ENCODE data around the gene ACTR1B. TPM values are rescaled to one million over a fixed set of nuclear protein-coding genes. Genes with fewer than 3 reads are reported as not detected.
"Not testable (repeated sequence)": the region's sequence is repeated elsewhere in the genome, so short reads cannot be mapped to it uniquely, and the experiment has no call there.

The ACTR1B gene
- total and polyA plus RNA-seq, 2 experiments from 2014 or later, result 27.2 to 42.5 TPM

GRCh38 chr2:97617911-97618310 is 45.9 kb downstream of the ACTR1B start:
- Histone ChIP-seq H3F3A (replicated peaks; ENCODE audit: low read depth) (no peaks in the 10 kb centered on the region), H3K4me1 (ENCODE audit: insufficient read depth) (no peaks in the 10 kb centered on the region), H4K20me1 (replicated peaks; ENCODE audit: insufficient read depth) (no peaks in the 10 kb centered on the region), H3K4me3 (no peak overlapping the region), H3K79me2 (replicated peaks; ENCODE audit: insufficient read depth) (no peaks in the 10 kb centered on the region), H3K4me2 (no peak overlapping the region), H3K9me2 (ENCODE audit: insufficient read depth) (no peaks in the 10 kb centered on the region), H3K36me3 (ENCODE audit: insufficient read depth) (no peaks in the 10 kb centered on the region), H3K27me3 (ENCODE audit: insufficient read depth) (no peaks in the 10 kb centered on the region), H3K27ac (ENCODE audit: low read depth) (no peak overlapping the region), H2AFZ (no peak overlapping the region)
- H3K9me3 Mint-ChIP-seq, result no peaks in the 10 kb centered on the region; the same call in 2 of the 3 replicates
- peaks cover 9% of the 10 kb centered on the region for H3K4me1 Mint-ChIP-seq
- peaks cover 5% of the 10 kb centered on the region for H3K27me3 Mint-ChIP-seq (ENCODE audit: insufficient read depth, low read depth, poor library complexity)
- no peak overlapping the region for H3K27ac Mint-ChIP-seq
- TF ChIP-seq CTCF (conservative IDR thresholded peaks at IDR 0.05; ENCODE audit: low read depth in 2 of 2), result no peak
- TF ChIP-seq JUNB (IDR thresholded peaks at IDR 0.05; ENCODE audit: unreplicated experiment), result no peak
- TF ChIP-seq ZNF462 (CRISPR knock-in tag; IDR thresholded peaks at IDR 0.05), result no peak
- TF ChIP-seq EZH2phosphoT487 (IDR thresholded peaks at IDR 0.05; ENCODE audit: unreplicated experiment), result no peak
- TF ChIP-seq EZH2 (IDR thresholded peaks at IDR 0.05; ENCODE audit: low read depth, unreplicated experiment), result no peak
- no peak for TF ChIP-seq ZNF114 (CRISPR knock-in tag; IDR thresholded peaks at IDR 0.05)
- TF ChIP-seq REST (IDR thresholded peaks at IDR 0.05; ENCODE audit: unreplicated experiment), result no peak
- no peak for TF ChIP-seq NANOG (IDR thresholded peaks at IDR 0.05; ENCODE audit: borderline replicate concordance)
- TF ChIP-seq CREB1 (CRISPR knock-in tag; IDR thresholded peaks at IDR 0.05; ENCODE audit: low read depth), result no peak
- TF ChIP-seq ETS1 (IDR thresholded peaks at IDR 0.05), result no peak
- ATAC-seq (no peak), DNase-seq (ENCODE audit: low spot score) (no peak)
- no peak overlapping the region for H3K4me3 Mint-ChIP-seq
- H3K36me3 Mint-ChIP-seq (ENCODE audit: low read depth), result no peaks in the 10 kb centered on the region; the same call in 2 of the 3 replicates

- H3K27me3 Mint-ChIP-seq (ENCODE audit: insufficient read depth, low read depth, poor library complexity); H3K4me2 ChIP-seq; H3K9me3 Mint-ChIP-seq; H3K36me3 ChIP-seq (ENCODE audit: insufficient read depth); H3F3A ChIP-seq (replicated peaks; ENCODE audit: low read depth); H3K79me2 ChIP-seq (replicated peaks; ENCODE audit: insufficient read depth); H3K27ac ChIP-seq (ENCODE audit: low read depth); H3K27me3 ChIP-seq (ENCODE audit: insufficient read depth); DNase-seq (ENCODE audit: low spot score); H3K4me1 Mint-ChIP-seq; H4K20me1 ChIP-seq (replicated peaks; ENCODE audit: insufficient read depth); H2AFZ ChIP-seq; H3K4me3 ChIP-seq; H3K4me3 Mint-ChIP-seq; H3K9me2 ChIP-seq (ENCODE audit: insufficient read depth); H3K27ac Mint-ChIP-seq; H3K36me3 Mint-ChIP-seq (ENCODE audit: low read depth); H3K4me1 ChIP-seq (ENCODE audit: insufficient read depth): not testable (repeated sequence)
- peak; percentile 26; the same call in 2 of the 3 replicates for ATAC-seq
These were observed 48.1 kb downstream of the ACTR1B start for GRCh38 chr2:97615746-97616145.

All from GM23338 (cell line).